IPS DF 6.9 (cell line): ENCODE data around the gene CDC6.
A peak's percentile ranks its signal among the peaks of the same experiment; 100 is the strongest.

Experiments used
- DNase-seq: peaks from one replicate; pipeline ENCODE4 v3.0.0-alpha.2; 2013; ENCODE audit warnings: low read depth, low spot score
- H3K27ac ChIP-seq: one replicate; pipeline ENCODE4 v1.5.1; 2013; ENCODE audit warnings: low read length, control low read depth
- H3K27me3 ChIP-seq: 2 replicates; pipeline ENCODE4 v1.6.1; 2013; ENCODE audit warnings: mild to moderate bottlenecking, low read length; ENCODE audit not compliant: control insufficient read depth, insufficient read depth
- H3K36me3 ChIP-seq: 2 replicates; pipeline ENCODE4 v1.6.1; 2013; ENCODE audit warnings: low read length; ENCODE audit not compliant: control insufficient read depth, insufficient read depth
- H3K4me1 ChIP-seq: 2 replicates; pipeline ENCODE4 v1.6.1; 2013; ENCODE audit warnings: low read length; ENCODE audit not compliant: control insufficient read depth, insufficient read depth
- H3K4me3 ChIP-seq: 2 replicates; pipeline ENCODE4 v1.5.1; 2013; ENCODE audit warnings: mild to moderate bottlenecking, low read length
- H3K9me3 ChIP-seq: 2 replicates; pipeline ENCODE4 v1.6.1; 2013; ENCODE audit warnings: low read length, inconsistent platforms; ENCODE audit not compliant: control insufficient read depth, insufficient read depth
- WGBS: extraction: QIAGEN DNeasy Blood & Tissue Kit; methylation state at CpG from one replicate; pipeline ENCODE4 v1.1.7; 2013; ENCODE audit warnings: mixed read lengths, missing lambda C conversion rate; ENCODE audit not compliant: insufficient read length, insufficient coverage; 5-methylcytosine and 5-hydroxymethylcytosine counted together

The CDC6 gene

DNA sequence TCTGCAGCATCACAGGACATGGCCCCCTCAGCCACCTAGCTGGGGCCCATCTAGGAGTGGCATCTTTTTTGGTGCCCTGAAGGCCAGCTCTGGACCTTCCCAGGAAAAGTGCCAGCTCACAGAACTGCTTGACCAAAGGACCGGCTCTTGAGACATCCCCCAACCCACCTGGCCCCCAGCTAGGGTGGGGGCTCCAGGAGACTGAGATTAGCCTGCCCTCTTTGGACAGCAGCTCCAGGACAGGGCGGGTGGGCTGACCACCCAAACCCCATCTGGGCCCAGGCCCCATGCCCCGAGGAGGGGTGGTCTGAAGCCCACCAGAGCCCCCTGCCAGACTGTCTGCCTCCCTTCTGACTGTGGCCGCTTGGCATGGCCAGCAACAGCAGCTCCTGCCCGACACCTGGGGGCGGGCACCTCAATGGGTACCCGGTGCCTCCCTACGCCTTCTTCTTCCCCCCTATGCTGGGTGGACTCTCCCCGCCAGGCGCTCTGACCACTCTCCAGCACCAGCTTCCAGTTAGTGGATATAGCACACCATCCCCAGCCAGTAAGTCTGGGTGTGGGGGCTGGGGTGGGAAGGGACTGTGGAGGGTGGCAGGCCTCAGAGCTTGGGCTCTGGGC lies 43.3 kb downstream of the CDC6 start:
- no peak for DNase-seq
- Histone ChIP-seq H3K36me3 (0 out of 2 replicates have a peak, but pooled peaks cover 2% of the 10 kb centered on the region), H3K27ac (no peak overlapping the region), H3K4me3 (no peak overlapping the region), H3K27me3 (no peaks in the 10 kb centered on the region), H3K4me1 (no peaks in the 10 kb centered on the region), H3K9me3 (no peaks in the 10 kb centered on the region)
- WGBS: no CpG with 5 or more reads among the region's 10 CpGs

DNA sequence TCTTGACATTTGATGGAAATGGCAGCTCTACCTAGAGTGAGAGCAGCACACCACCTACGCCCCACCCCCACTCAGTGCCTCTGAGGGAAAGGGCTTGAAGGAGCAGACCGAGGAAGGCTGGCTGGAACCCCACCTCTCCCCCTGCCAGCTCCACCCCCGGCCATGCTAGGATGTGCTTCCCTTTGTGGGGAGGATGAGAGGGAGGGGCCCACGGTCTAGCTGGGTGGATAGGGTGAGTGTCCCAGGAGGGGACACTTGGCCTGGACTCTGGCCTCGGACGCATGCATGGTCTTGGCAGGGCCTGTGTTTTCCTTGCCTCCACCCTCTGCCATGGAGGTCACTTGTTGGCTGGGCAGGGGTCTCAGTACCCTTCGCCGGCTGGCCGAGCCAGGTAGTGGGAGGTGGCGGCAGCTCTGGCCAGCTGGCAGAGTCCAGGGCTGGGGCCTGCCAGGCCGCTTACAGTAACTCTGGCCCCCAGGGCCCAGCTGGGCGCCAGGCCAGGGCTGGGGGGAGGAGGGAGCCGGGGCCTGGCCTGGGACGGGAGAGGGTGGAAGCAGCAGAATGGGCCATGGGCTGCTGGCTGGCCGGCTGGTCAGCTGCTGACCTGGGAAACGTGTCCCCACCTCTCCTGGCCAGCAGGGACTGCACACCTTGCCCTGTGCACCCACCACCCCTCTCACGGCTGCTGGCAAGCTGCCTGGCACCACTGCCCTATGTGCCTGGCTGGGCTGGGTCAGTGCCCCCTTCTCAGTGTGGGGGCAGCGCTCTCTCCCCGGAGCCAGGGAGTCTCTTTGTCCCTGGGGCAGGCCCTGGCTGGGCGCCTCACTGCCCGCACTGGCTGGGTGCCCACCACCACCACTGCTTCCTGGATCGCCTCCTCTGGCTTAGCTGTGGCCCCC lies 44.3 kb downstream of the CDC6 start:
- no peaks in the 10 kb centered on the region for H3K9me3 ChIP-seq
- H3K4me1 ChIP-seq: no peaks in the 10 kb centered on the region
- no peak overlapping the region for H3K4me3 ChIP-seq
- no peak for DNase-seq
- 0 out of 2 replicates have a peak, but pooled peaks cover 2% of the 10 kb centered on the region for H3K36me3 ChIP-seq
- WGBS: no CpG with 5 or more reads among the region's 22 CpGs
- no peak overlapping the region for H3K27ac ChIP-seq
- H3K27me3 ChIP-seq: no peaks in the 10 kb centered on the region

DNA sequence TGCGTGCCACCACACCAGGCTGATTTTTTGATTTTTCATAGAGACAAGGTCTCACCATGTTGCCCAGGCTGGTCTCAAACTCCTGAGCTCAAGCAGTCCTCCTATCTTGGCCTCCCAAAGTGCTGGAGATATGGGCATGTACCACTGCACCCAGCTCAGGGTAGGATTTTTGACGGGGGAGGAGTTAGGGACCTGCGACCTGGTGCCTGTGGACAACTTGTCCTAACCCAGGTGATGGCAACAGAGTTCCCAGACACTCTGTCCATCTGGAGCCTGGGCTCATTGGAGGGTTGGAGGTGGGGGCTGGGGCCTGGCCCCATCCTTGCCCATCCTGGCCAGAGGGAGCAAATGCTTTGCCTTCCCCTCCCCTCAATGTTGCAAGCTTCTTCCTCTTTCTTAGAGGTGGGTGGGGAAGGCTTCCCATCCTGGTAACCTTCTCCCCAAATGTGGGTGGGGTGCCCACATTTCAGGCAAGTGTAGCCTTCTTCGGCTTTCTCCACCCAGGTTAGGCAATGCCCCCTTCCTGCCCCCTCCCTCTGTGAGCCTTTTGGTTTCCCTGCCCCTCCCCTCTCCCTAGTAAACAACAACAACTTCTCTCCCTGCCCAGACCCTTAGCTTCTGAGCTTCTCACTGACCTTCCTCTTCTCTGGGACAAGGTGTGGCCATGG lies 46.2 kb downstream of the CDC6 start:
- no peak for DNase-seq
- WGBS: no CpG with 5 or more reads among the region's 4 CpGs
- no peak overlapping the region for H3K27ac ChIP-seq
- no peak overlapping the region for H3K4me3 ChIP-seq
- H3K9me3 ChIP-seq: no peaks in the 10 kb centered on the region
- H3K36me3 ChIP-seq: 0 out of 2 replicates have a peak, but pooled peaks cover 2% of the 10 kb centered on the region
- H3K27me3 ChIP-seq: no peaks in the 10 kb centered on the region
- H3K4me1 ChIP-seq: no peaks in the 10 kb centered on the region

- Histone ChIP-seq H3K36me3 (0 out of 2 replicates have a peak, but pooled peaks cover 2% of the 10 kb centered on the region), H3K4me3 (no peak overlapping the region), H3K27ac (no peak overlapping the region), H3K9me3 (no peaks in the 10 kb centered on the region), H3K27me3 (peaks cover under 1% of the 10 kb centered on the region; the same call in 1 of the 2 replicates), H3K4me1 (no peaks in the 10 kb centered on the region)
- WGBS: no CpG with 5 or more reads among the region's 8 CpGs
- DNase-seq: no peak
Observed at GRCh38 chr17:40335620-40336019, 47.9 kb downstream of the CDC6 start.

GRCh38 chr17:40337351-40337750 lies 49.7 kb downstream of the CDC6 start:
- Histone ChIP-seq H3K4me3 (no peak overlapping the region), H3K9me3 (no peaks in the 10 kb centered on the region), H3K36me3 (no peaks in the 10 kb centered on the region), H3K27ac (no peak overlapping the region), H3K4me1 (no peaks in the 10 kb centered on the region), H3K27me3 (peaks cover 4% of the 10 kb centered on the region; the same call in 1 of the 2 replicates)
- no CpG with 5 or more reads among the region's 8 CpGs for WGBS
- no peak for DNase-seq

DNA sequence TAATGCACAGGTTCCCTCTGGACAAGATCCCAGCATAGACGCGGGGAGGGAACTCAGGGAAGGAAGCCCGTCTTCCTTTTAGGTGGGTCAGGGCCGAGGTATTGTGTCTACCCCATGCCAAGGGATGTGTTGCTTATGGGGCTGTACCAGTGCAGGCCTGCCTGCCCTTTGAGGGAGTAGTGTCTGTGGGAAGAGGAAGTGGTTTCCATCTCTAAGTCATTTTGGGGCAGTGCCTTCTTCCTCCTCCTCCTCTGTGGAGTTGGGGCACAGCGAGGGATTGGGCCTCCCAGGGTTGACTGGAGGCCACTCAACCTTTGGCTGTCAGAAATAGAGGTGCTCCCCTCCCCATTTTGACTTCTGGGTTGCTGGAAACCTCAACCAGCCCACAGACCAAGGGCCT lies 50.4 kb downstream of the CDC6 start:
- peaks cover 9% of the 10 kb centered on the region; the same call in 1 of the 2 replicates for H3K27me3 ChIP-seq
- H3K36me3 ChIP-seq: no peaks in the 10 kb centered on the region
- no peaks in the 10 kb centered on the region for H3K9me3 ChIP-seq
- no peaks in the 10 kb centered on the region; the same call in 1 of the 2 replicates for H3K4me1 ChIP-seq
- no peak overlapping the region for H3K4me3 ChIP-seq
- WGBS: no CpG with 5 or more reads among the region's 5 CpGs
- no peak overlapping the region for H3K27ac ChIP-seq
- DNase-seq: no peak

- no CpG with 5 or more reads among the region's 13 CpGs for WGBS
- H3K36me3 ChIP-seq: no peaks in the 10 kb centered on the region
- no peak overlapping the region for H3K4me3 ChIP-seq
- DNase-seq: no peak
- H3K9me3 ChIP-seq: no peaks in the 10 kb centered on the region
- H3K4me1 ChIP-seq: peaks cover 6% of the 10 kb centered on the region
- H3K27me3 ChIP-seq: peaks cover 20% of the 10 kb centered on the region; the same call in 1 of the 2 replicates
- no peak overlapping the region for H3K27ac ChIP-seq
Observed at GRCh38 chr17:40338941-40339649, 51.4 kb downstream of the CDC6 start.

- Histone ChIP-seq H3K9me3 (no peaks in the 10 kb centered on the region), H3K36me3 (no peaks in the 10 kb centered on the region), H3K27ac (no peak overlapping the region), H3K27me3 (peaks cover 20% of the 10 kb centered on the region; the same call in 1 of the 2 replicates), H3K4me1 (peaks cover 14% of the 10 kb centered on the region), H3K4me3 (no peak overlapping the region)
- WGBS: no CpG with 5 or more reads among the region's 1 CpG
- no peak for DNase-seq
Observed at GRCh38 chr17:40340327-40340726, 52.6 kb downstream of the CDC6 start.

DNA sequence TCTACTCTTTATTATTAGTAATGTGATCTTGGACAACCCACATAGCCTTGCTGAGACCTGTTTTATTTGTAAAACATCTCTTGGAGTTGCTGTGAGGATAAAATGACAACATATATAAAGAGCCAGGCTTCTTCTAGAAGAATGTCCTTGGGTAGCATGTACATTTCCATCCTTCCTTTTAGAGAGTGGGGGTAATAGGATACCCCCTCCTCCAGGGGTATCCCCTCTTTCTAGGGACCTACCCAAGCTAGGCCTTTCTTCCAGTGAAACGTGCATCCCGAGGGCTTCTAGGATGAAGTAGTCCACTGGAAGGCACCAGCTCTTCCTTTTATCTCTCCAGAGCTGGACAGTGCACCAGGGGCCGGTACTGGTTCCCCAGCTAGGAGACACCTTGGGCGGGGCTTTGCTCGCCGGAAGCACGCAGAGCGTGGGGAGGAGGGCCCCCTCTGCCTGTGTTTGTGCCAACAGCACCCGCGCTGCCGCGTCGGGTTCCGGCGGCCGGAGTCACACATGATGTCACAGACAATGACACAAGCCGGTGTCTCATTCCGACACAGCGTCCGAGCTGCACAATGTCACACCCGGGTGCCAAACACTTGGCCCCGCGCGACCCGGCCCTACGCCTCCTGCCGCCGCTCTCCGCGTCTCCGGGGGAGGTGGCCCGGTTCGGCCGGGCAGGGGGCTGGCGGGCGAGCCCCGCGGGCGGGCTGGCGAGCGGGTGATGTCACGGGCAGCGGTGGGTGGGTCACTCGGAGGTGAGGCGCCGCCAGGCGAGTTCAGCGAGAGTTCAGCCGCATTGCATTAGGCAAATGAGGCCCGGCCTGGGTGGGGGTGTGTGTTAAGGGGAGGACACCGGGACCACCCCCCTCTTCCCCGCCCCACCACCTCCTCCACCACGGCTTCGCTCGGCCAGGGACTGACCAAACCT lies 53.5 kb downstream of the CDC6 start:
- H3K27ac ChIP-seq: no peak overlapping the region
- peak overlapping the region; percentile 47; the same call in 1 of the 2 replicates for H3K4me3 ChIP-seq
- H3K9me3 ChIP-seq: no peaks in the 10 kb centered on the region
- peaks cover 20% of the 10 kb centered on the region; the same call in 1 of the 2 replicates for H3K27me3 ChIP-seq
- no peaks in the 10 kb centered on the region for H3K36me3 ChIP-seq
- WGBS: no CpG with 5 or more reads among the region's 55 CpGs
- DNase-seq: no peak
- peaks cover 17% of the 10 kb centered on the region for H3K4me1 ChIP-seq
